Activated CD4-positive, alpha-beta T cell treated with anti-CD3 and anti-CD28 coated beads for 24 hours (primary cell): Measurements from ENCODE around the gene GRIK2.
"Not testable (repeated sequence)": the region's sequence is repeated elsewhere in the genome, so short reads cannot be mapped to it uniquely, and the experiment has no call there.

Experiments used
- DNase-seq, 2 donors: peaks; one replicate each; pipeline ENCODE4 v3.0.0-alpha.2; 2020; ENCODE audit warnings: low read depth in 2 of 2

Gene GRIK2

GRCh38 chr6:101630941-101631340 is 237.4 kb downstream of the GRIK2 start:
- no peak for DNase-seq

GRCh38 chr6:101633081-101633480 is 239.6 kb downstream of the GRIK2 start:
- no peak for DNase-seq

GRCh38 chr6:101638865-101639264 is 245.4 kb downstream of the GRIK2 start:
- not testable (repeated sequence) for DNase-seq

- DNase-seq, result no peak
Measured at GRCh38 chr6:101640131-101640530, 246.6 kb downstream of the GRIK2 start.

GRCh38 chr6:101645770-101646169 is 252.3 kb downstream of the GRIK2 start:
- DNase-seq, result no peak

GRCh38 chr6:101650402-101651100 is 257.0 kb downstream of the GRIK2 start:
- DNase-seq, result no peak

GRCh38 chr6:101652079-101652478 is 258.6 kb downstream of the GRIK2 start:
- no peak for DNase-seq

- no peak for DNase-seq
Measured at GRCh38 chr6:101655109-101655508, 261.6 kb downstream of the GRIK2 start.

GRCh38 chr6:101662111-101662897 is 268.8 kb downstream of the GRIK2 start:
- no peak for DNase-seq

GRCh38 chr6:101663100-101663499 is 269.6 kb downstream of the GRIK2 start:
- no peak for DNase-seq

GRCh38 chr6:101666256-101666655 is 272.7 kb downstream of the GRIK2 start:
- DNase-seq, result no peak

GRCh38 chr6:101668496-101669030 is 275.1 kb downstream of the GRIK2 start:
- DNase-seq, result no peak

GRCh38 chr6:101676187-101676586 is 282.7 kb downstream of the GRIK2 start:
- no peak for DNase-seq

- DNase-seq, result no peak
Measured at GRCh38 chr6:101682937-101683336, 289.4 kb downstream of the GRIK2 start.

GRCh38 chr6:101683884-101684283 is 290.4 kb downstream of the GRIK2 start:
- no peak for DNase-seq

GRCh38 chr6:101686653-101687052 is 293.1 kb downstream of the GRIK2 start:
- no peak for DNase-seq

GRCh38 chr6:101689156-101689555 is 295.6 kb downstream of the GRIK2 start:
- no peak for DNase-seq

GRCh38 chr6:101689695-101690094 is 296.2 kb downstream of the GRIK2 start:
- DNase-seq, result no peak

- DNase-seq, result no peak
Measured at GRCh38 chr6:101700655-101701054, 307.1 kb downstream of the GRIK2 start.

GRCh38 chr6:101703311-101703710 is 309.8 kb downstream of the GRIK2 start:
- DNase-seq, result no peak

- DNase-seq, result no peak
Measured at GRCh38 chr6:101705866-101706265, 312.4 kb downstream of the GRIK2 start.

GRCh38 chr6:101706576-101706975 is 313.1 kb downstream of the GRIK2 start:
- no peak for DNase-seq

GRCh38 chr6:101711518-101711917 is 318.0 kb downstream of the GRIK2 start:
- DNase-seq, result no peak
